ENCODE measurements around the gene CPZ. TPM values are rescaled to one million over a fixed set of nuclear protein-coding genes. Genes with fewer than 3 reads are reported as not detected.

Gene CPZ
- polyA plus RNA-seq, 3 donors, result not detected

DNA sequence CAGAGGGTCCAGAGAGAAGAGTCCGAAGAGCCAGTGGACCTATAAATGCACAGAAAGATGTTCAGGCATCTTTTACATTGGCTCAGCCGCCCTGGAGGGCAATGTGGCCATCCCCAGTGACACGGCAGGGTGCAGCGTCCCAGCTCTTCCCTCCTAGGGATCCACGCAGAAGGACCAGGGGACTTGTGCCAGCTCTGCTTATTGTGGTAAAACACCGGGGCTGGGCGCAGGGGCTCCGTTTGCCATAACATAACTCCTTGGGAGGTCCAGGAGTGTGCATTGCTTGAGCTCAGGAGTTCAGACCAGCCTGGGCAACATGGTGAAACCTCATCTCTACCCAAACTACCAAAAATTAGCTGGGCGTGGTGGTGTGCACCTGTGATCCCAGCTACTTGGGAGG is 70.2 kb downstream of the CPZ start:
- H3K4me2 ChIP-seq (replicated peaks; ENCODE audit: extremely low read depth, low read length, poor library complexity, severe bottlenecking), result no peak overlapping the region
- H3K9ac ChIP-seq (ENCODE audit: insufficient read depth, low read length, poor library complexity, severe bottlenecking), result no peak overlapping the region
- no peaks in the 10 kb centered on the region for H3K36me3 ChIP-seq (replicated peaks in 1 of 2; ENCODE audit: control insufficient read depth in 1 of 2, insufficient read depth in 2 of 2, low read length in 2 of 2)
- no peak overlapping the region for H3K27ac Mint-ChIP-seq
- H3K79me2 ChIP-seq (ENCODE audit: insufficient read depth, low read length), result no peaks in the 10 kb centered on the region
- no peaks in the 10 kb centered on the region for H3K9me3 Mint-ChIP-seq
- H3K4me3 ChIP-seq (replicated peaks in 1 of 3; ENCODE audit: low read depth in 2 of 3, low read length in 3 of 3), result no peak overlapping the region
- TF ChIP-seq, protein P1, sequence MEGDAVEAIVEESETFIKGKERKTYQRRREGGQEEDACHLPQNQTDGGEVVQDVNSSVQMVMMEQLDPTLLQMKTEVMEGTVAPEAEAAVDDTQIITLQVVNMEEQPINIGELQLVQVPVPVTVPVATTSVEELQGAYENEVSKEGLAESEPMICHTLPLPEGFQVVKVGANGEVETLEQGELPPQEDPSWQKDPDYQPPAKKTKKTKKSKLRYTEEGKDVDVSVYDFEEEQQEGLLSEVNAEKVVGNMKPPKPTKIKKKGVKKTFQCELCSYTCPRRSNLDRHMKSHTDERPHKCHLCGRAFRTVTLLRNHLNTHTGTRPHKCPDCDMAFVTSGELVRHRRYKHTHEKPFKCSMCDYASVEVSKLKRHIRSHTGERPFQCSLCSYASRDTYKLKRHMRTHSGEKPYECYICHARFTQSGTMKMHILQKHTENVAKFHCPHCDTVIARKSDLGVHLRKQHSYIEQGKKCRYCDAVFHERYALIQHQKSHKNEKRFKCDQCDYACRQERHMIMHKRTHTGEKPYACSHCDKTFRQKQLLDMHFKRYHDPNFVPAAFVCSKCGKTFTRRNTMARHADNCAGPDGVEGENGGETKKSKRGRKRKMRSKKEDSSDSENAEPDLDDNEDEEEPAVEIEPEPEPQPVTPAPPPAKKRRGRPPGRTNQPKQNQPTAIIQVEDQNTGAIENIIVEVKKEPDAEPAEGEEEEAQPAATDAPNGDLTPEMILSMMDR (IDR thresholded peaks at IDR 0.05), result no peak
- no peaks in the 10 kb centered on the region for H4K20me1 ChIP-seq (ENCODE audit: insufficient read depth, low read length)
- no peaks in the 10 kb centered on the region for H3K4me1 ChIP-seq (ENCODE audit: control insufficient read depth in 1 of 2, insufficient read depth in 2 of 2, low read length in 2 of 2)
- no peaks in the 10 kb centered on the region for H3K27me3 ChIP-seq (ENCODE audit: control insufficient read depth in 2 of 2, insufficient read depth in 2 of 2, low read length in 2 of 2)
- H3K27ac ChIP-seq (ENCODE audit: low read depth in 1 of 2, low read length in 2 of 2), result no peak overlapping the region
- H3K4me3 Mint-ChIP-seq, result no peak overlapping the region
- WGBS (ENCODE audit: insufficient coverage), result 93% methylated on average over 6 of the region's 9 CpGs
- peaks cover 2 to 11% (median 8%) of the 10 kb centered on the region in 3 donors for H3K27me3 Mint-ChIP-seq (ENCODE audit: low read depth in 3 of 3)
- no peaks in the 10 kb centered on the region for H3K4me1 Mint-ChIP-seq
- no peaks in the 10 kb centered on the region for H3K9me3 ChIP-seq (replicated peaks in 1 of 2; ENCODE audit: control insufficient read depth in 1 of 2, insufficient read depth in 1 of 2, low read length in 2 of 2)
- no peak for DNase-seq
- H2AFZ ChIP-seq (ENCODE audit: insufficient read depth, low read depth, low read length, poor library complexity, severe bottlenecking), result no peak overlapping the region
- no peaks in the 10 kb centered on the region for H3K36me3 Mint-ChIP-seq
- intact Hi-C loops (cut with micrococcal nuclease), result no loop called here

DNA sequence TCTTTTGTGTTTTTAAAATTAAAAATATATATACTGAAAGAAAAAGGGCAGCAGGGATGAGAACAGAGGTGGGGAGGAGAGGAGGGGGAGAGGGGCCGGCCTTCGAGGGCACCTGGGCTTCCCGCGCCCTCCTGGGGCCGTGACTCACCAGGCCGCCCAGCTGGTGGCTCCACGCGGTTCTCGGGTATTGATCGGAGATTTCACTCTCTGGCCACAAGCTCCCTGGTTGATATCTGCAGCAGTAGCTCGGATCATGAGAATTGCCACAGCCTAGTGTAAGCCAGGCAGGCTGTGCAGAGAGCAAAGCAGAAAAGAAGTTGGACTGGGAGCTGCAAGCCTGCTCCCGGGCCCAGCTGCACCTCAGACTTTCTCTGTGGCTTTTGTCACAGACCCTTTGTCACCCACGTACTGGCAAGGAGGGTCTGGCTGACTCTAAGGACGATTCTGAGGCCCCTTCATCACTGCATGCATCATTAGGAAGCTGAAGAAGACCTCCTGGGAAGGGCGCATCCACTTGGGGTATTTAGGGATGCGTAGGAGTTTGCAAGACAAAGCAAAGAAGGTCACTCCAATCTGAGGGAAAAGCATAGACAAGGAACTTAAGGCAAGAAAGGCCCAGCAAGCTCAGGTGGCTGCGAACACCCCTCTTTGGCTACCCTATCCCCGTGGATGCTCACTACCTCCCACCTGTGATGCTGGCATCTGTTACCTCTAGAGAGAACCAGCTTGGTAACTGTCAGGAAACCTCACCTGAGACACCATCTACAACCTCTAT is 71.7 kb downstream of the CPZ start:
- H3K9ac ChIP-seq (ENCODE audit: insufficient read depth, low read length, poor library complexity, severe bottlenecking), result no peak overlapping the region
- H3K36me3 Mint-ChIP-seq, result no peaks in the 10 kb centered on the region
- no peaks in the 10 kb centered on the region for H3K4me1 ChIP-seq (ENCODE audit: control insufficient read depth in 1 of 2, insufficient read depth in 2 of 2, low read length in 2 of 2)
- H3K79me2 ChIP-seq (ENCODE audit: insufficient read depth, low read length), result no peaks in the 10 kb centered on the region
- H3K27ac ChIP-seq (ENCODE audit: low read depth in 1 of 2, low read length in 2 of 2), result no peak overlapping the region
- no peaks in the 10 kb centered on the region for H3K27me3 ChIP-seq (ENCODE audit: control insufficient read depth in 2 of 2, insufficient read depth in 2 of 2, low read length in 2 of 2)
- intact Hi-C loops (cut with micrococcal nuclease), result no loop called here
- DNase-seq, result no peak
- H3K4me2 ChIP-seq (replicated peaks; ENCODE audit: extremely low read depth, low read length, poor library complexity, severe bottlenecking), result no peak overlapping the region
- H3K4me3 Mint-ChIP-seq, result no peak overlapping the region
- H4K20me1 ChIP-seq (ENCODE audit: insufficient read depth, low read length), result no peaks in the 10 kb centered on the region
- no peak overlapping the region for H3K27ac Mint-ChIP-seq
- peaks cover 4 to 11% (median 5%) of the 10 kb centered on the region in 3 donors for H3K27me3 Mint-ChIP-seq (ENCODE audit: low read depth in 3 of 3)
- no peaks in the 10 kb centered on the region for H3K9me3 ChIP-seq (replicated peaks in 1 of 2; ENCODE audit: control insufficient read depth in 1 of 2, insufficient read depth in 1 of 2, low read length in 2 of 2)
- no peaks in the 10 kb centered on the region for H3K9me3 Mint-ChIP-seq
- H3K36me3 ChIP-seq (replicated peaks in 1 of 2; ENCODE audit: control insufficient read depth in 1 of 2, insufficient read depth in 2 of 2, low read length in 2 of 2), result no peaks in the 10 kb centered on the region
- no peaks in the 10 kb centered on the region for H3K4me1 Mint-ChIP-seq
- TF ChIP-seq, protein P1 (IDR thresholded peaks at IDR 0.05), result no peak
- H2AFZ ChIP-seq (ENCODE audit: insufficient read depth, low read depth, low read length, poor library complexity, severe bottlenecking), result no peak overlapping the region
- 78% methylated on average over 15 of the region's 18 CpGs for WGBS (ENCODE audit: insufficient coverage)
- no peak overlapping the region for H3K4me3 ChIP-seq (replicated peaks in 1 of 3; ENCODE audit: low read depth in 2 of 3, low read length in 3 of 3)
